H1 (cell line): ENCODE measurements around the gene CPPED1. TPM values are rescaled to one million over a fixed set of nuclear protein-coding genes. Genes with fewer than 3 reads are reported as not detected.

ENCODE experiments used
- BRCA1 ChIP-seq: IDR thresholded peaks from 2 replicates; pipeline ENCODE4 v1.6.1; 2012; ENCODE audit warnings: low read depth, low read length, improper control_type of control experiment
- CHD2 ChIP-seq: IDR thresholded peaks from 2 replicates; pipeline ENCODE4 v1.6.1; 2012; ENCODE audit warnings: low read length, improper control_type of control experiment
- FOSL1 ChIP-seq: IDR thresholded peaks from 2 replicates; pipeline ENCODE4 v1.6.1; 2011; ENCODE audit warnings: mild to moderate bottlenecking, low read depth, low read length, moderate library complexity; ENCODE audit not compliant: insufficient read depth
- GABPA ChIP-seq: IDR thresholded peaks from 2 replicates; pipeline ENCODE4 v1.6.1; 2011; ENCODE audit warnings: mild to moderate bottlenecking, low read length, moderate library complexity, borderline replicate concordance; ENCODE audit not compliant: insufficient read depth
- JUN ChIP-seq: IDR thresholded peaks from 2 replicates; pipeline ENCODE4 v1.6.1; 2011; ENCODE audit warnings: low read depth, mild to moderate bottlenecking, improper control_type of control experiment, low read length
- JUND ChIP-seq: IDR thresholded peaks from 2 replicates; pipeline ENCODE4 v1.6.1; 2011; ENCODE audit warnings: mild to moderate bottlenecking, improper control_type of control experiment, low read length
- MAFK ChIP-seq: IDR thresholded peaks from 2 replicates; pipeline ENCODE4 v1.6.1; 2012; ENCODE audit warnings: low read depth, mild to moderate bottlenecking, improper control_type of control experiment, low read length
- POLR2AphosphoS5 ChIP-seq: IDR thresholded peaks from 2 replicates; pipeline ENCODE4 v1.6.1; 2011; ENCODE audit warnings: low read depth, low read length
- SIRT6 ChIP-seq: IDR thresholded peaks from one replicate; pipeline ENCODE4 v1.7.1; 2012; ENCODE audit warnings: low read length, inconsistent platforms
- SUZ12 ChIP-seq: fragments of 200-600 bp; sonication (generic); IDR thresholded peaks from 2 replicates; pipeline ENCODE4 v1.6.1; 2012; ENCODE audit warnings: mild to moderate bottlenecking, inconsistent platforms, low read length, moderate library complexity, mixed read lengths
- TAF1 ChIP-seq: IDR thresholded peaks from 2 replicates; pipeline ENCODE4 v1.6.1; 2011; ENCODE audit warnings: mild to moderate bottlenecking, low read depth, low read length
- polyA plus RNA-seq, 7 experiments: library from polyadenylated mRNA; depleted of rRNA in 3 of 7; stranded (reverse) in 5 of 7; unstranded in 2 of 7; fragments of >200 nt in 5 of 7; fragments of 200-250 nt in 2 of 7; gene quantifications; 1 replicate in 5 of 7; 2 replicates in 1 of 7; 4 replicates in 1 of 7; pipeline versions ENCODE4 v1.2.1 to v1.2.3, GENCODE V29; 2011 to 2013; ENCODE audit warnings: missing spikeins in 2 of 7, mixed read lengths in 2 of 7
- total RNA-seq: library from RNA; stranded (reverse); fragmentation: NEBNext Ultra II Directional; extraction: Animal tissue kit (Norgen Biotek cat#: 25700); gene quantifications from 2 replicates; pipeline ENCODE4 v1.2.1, GENCODE V29; 2021

The CPPED1 gene
- total and polyA plus RNA-seq, 2 of the 8 experiments (the other 6 are each of a cell fraction or from before 2014, with no cell fraction given), result 3.5 to 11.2 TPM

DNA sequence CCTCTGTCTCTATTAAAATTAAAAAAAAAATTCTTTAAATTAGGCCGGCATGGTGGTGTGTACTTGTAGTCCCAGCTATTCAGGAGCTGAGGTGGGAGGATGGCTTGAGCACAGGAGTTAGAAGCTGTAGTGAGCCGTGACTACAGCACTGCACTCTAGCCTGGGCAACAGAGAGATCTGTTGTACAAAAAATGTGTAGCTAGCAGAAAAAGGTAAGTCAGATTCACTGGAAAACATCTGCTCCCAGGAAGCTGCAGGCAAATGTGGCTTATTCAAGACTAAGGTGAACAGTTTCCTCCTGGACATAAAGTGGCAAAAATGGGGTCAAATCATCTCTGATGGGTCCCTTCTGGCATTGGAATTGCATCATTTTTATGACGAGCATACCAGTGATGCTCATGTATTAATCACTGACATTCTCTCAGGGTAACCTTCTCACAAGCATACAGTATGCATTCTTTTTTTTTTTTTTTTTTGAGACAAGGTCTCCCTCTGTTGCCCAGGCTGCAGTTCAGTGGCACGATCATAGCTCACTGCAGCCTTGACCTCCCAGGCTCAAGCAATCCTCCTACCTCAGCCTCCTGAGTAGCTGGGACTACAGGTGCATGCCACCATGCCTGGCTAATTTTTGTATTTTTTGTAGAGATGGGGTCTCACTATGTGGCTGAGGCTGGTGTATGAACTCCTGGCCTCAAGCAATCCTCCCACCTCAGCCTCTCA, 48.7 kb downstream of the CPPED1 start (continued):
- no peak for TF ChIP-seq CHD2
- TF ChIP-seq GABPA, result no peak
- TF ChIP-seq POLR2AphosphoS5, result no peak
- TF ChIP-seq JUND, result no peak
- no peak for TF ChIP-seq SUZ12
- TF ChIP-seq SIRT6, result no peak
- TF ChIP-seq JUN, result no peak
- TF ChIP-seq MAFK, result no peak
- TF ChIP-seq TAF1, result no peak
- no peak for TF ChIP-seq BRCA1
- TF ChIP-seq FOSL1, result no peak
